WTC11 (cell line): ENCODE measurements around the gene SP140.

Source experiments
- JUN ChIP-seq: sonication (generic); formaldehyde crosslinking; IDR thresholded peaks from 2 replicates; pipeline ENCODE4 v1.8.0; 2023; ENCODE audit warnings: mild to moderate bottlenecking, missing genetic modification reagents
- NR1H2 ChIP-seq: sonication (generic); formaldehyde crosslinking; IDR thresholded peaks from 2 replicates; pipeline ENCODE4 v1.9.0; 2021; ENCODE audit warnings: mild to moderate bottlenecking, moderate library complexity, missing genetic modification reagents
- TF ChIP-seq, protein P1 (sequence below): sonication (generic); formaldehyde crosslinking; conservative IDR thresholded peaks from 2 replicates; pipeline ENCODE4 v1.8.1; 2022; ENCODE audit warnings: mild to moderate bottlenecking, missing genetic modification reagents
- TF ChIP-seq, protein P2 (sequence below): sonication (generic); formaldehyde crosslinking; IDR thresholded peaks from 2 replicates; pipeline ENCODE4 v1.8.0; 2022; ENCODE audit warnings: mild to moderate bottlenecking, missing genetic modification reagents
- TF ChIP-seq, protein P3 (sequence below): sonication (generic); formaldehyde crosslinking; IDR thresholded peaks from 2 replicates; pipeline ENCODE4 v1.8.1; 2022; ENCODE audit warnings: low read depth, missing genetic modification reagents, borderline replicate concordance

DNA sequence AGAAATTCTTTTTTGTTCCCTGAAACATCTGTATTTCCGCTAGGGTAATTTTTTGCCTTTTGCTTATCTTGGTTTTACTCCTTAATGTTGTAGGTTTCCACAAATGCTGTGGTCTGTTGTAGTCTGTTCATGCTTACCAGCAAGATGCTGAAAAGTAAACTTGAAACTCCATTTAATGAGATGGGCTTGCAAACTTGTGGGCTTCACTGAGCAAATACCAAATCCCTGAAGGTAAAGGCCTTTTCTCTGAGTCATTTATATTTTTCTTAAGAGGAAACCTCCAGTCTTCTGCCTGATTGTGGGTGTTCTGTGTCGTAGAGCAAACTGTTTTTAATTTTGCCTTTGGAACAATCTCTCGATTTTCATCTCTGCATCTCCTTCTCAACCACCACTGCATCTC is 9.3 kb downstream of the SP140 start:
- TF ChIP-seq, protein P1, sequence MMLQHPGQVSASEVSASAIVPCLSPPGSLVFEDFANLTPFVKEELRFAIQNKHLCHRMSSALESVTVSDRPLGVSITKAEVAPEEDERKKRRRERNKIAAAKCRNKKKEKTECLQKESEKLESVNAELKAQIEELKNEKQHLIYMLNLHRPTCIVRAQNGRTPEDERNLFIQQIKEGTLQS (CRISPR knock-in tag): no peak
- TF ChIP-seq, protein P2, sequence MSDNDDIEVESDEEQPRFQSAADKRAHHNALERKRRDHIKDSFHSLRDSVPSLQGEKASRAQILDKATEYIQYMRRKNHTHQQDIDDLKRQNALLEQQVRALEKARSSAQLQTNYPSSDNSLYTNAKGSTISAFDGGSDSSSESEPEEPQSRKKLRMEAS (CRISPR knock-in tag): no peak
- TF ChIP-seq, protein P3, sequence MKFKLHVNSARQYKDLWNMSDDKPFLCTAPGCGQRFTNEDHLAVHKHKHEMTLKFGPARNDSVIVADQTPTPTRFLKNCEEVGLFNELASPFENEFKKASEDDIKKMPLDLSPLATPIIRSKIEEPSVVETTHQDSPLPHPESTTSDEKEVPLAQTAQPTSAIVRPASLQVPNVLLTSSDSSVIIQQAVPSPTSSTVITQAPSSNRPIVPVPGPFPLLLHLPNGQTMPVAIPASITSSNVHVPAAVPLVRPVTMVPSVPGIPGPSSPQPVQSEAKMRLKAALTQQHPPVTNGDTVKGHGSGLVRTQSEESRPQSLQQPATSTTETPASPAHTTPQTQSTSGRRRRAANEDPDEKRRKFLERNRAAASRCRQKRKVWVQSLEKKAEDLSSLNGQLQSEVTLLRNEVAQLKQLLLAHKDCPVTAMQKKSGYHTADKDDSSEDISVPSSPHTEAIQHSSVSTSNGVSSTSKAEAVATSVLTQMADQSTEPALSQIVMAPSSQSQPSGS (CRISPR knock-in tag): no peak
- TF ChIP-seq NR1H2 (CRISPR knock-in tag) (no peak), JUN (CRISPR knock-in tag) (no peak)
